ENCODE measurements around the gene MRGPRX3. TPM values are rescaled to one million over a fixed set of nuclear protein-coding genes. Genes with fewer than 3 reads are reported as not detected.

The MRGPRX3 gene
- total RNA-seq, 1 donor from 2014 or later = not detected

DNA sequence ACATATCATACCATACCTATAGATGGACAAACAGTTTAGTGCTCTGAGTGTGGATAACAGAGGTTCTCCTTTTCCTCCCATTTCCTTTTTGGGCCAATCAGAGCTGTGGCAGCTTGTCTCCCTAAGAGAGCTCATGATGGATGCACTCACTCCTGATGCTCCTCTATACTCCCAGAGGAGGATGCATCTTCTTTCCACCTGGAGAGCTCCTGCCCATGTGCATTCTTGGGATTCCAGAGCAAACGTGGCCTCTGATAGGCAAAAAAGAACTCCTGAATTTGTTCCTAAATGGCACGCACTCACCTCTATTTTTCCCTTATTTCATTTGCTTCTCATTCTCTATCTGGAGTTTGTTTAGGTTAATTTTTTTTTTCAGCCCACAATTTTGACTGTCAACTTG, 2.9 kb downstream of the MRGPRX3 start:
- Histone ChIP-seq H2AFZ (ENCODE audit: low read depth, low read length) (no peak overlapping the region), H3K79me2 (ENCODE audit: insufficient read depth, low read length) (no peaks in the 10 kb centered on the region), H3K27me3 (ENCODE audit: insufficient read depth, low read length) (no peaks in the 10 kb centered on the region), H3K27ac (ENCODE audit: low read depth, low read length) (no peak overlapping the region), H4K20me1 (ENCODE audit: insufficient read depth, low read length) (no peaks in the 10 kb centered on the region), H3K36me3 (ENCODE audit: insufficient read depth, low read length) (no peaks in the 10 kb centered on the region), H3K9ac (ENCODE audit: low read length) (no peak overlapping the region), H3K4me3 (ENCODE audit: insufficient read depth, low read depth, low read length) (no peak overlapping the region), H3K9me3 (ENCODE audit: insufficient read depth, low read depth, low read length) (no peaks in the 10 kb centered on the region), H3K4me1 (ENCODE audit: insufficient read depth, low read length) (no peaks in the 10 kb centered on the region), H3K4me2 (ENCODE audit: low read length) (no peak overlapping the region)
- no peak for DNase-seq (ENCODE audit: low read depth)
- TF ChIP-seq, protein P1, sequence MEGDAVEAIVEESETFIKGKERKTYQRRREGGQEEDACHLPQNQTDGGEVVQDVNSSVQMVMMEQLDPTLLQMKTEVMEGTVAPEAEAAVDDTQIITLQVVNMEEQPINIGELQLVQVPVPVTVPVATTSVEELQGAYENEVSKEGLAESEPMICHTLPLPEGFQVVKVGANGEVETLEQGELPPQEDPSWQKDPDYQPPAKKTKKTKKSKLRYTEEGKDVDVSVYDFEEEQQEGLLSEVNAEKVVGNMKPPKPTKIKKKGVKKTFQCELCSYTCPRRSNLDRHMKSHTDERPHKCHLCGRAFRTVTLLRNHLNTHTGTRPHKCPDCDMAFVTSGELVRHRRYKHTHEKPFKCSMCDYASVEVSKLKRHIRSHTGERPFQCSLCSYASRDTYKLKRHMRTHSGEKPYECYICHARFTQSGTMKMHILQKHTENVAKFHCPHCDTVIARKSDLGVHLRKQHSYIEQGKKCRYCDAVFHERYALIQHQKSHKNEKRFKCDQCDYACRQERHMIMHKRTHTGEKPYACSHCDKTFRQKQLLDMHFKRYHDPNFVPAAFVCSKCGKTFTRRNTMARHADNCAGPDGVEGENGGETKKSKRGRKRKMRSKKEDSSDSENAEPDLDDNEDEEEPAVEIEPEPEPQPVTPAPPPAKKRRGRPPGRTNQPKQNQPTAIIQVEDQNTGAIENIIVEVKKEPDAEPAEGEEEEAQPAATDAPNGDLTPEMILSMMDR (IDR thresholded peaks at IDR 0.05; ENCODE audit: insufficient read depth, low read depth, low read length) = no peak
- no peak for TF ChIP-seq EZH2 (IDR thresholded peaks at IDR 0.05; ENCODE audit: insufficient read depth, low read length)
- H3K36me3 Mint-ChIP-seq (ENCODE audit: low read depth, unreplicated experiment) = no peaks in the 10 kb centered on the region
- no peaks in the 10 kb centered on the region for H3K4me1 Mint-ChIP-seq (ENCODE audit: low read depth, unreplicated experiment)
- no peak overlapping the region for H3K4me3 Mint-ChIP-seq (ENCODE audit: unreplicated experiment)
- no peak overlapping the region for H3K27ac Mint-ChIP-seq (ENCODE audit: unreplicated experiment)
- H3K27me3 Mint-ChIP-seq (ENCODE audit: low read depth, unreplicated experiment) = peaks cover 27% of the 10 kb centered on the region
- no peak for FAIRE-seq
- H3K9me3 Mint-ChIP-seq (ENCODE audit: unreplicated experiment) = peaks cover 3% of the 10 kb centered on the region

DNA sequence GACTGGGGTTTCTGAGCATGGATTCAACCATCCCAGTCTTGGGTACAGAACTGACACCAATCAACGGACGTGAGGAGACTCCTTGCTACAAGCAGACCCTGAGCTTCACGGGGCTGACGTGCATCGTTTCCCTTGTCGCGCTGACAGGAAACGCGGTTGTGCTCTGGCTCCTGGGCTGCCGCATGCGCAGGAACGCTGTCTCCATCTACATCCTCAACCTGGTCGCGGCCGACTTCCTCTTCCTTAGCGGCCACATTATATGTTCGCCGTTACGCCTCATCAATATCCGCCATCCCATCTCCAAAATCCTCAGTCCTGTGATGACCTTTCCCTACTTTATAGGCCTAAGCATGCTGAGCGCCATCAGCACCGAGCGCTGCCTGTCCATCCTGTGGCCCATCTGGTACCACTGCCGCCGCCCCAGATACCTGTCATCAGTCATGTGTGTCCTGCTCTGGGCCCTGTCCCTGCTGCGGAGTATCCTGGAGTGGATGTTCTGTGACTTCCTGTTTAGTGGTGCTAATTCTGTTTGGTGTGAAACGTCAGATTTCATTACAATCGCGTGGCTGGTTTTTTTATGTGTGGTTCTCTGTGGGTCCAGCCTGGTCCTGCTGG, 4.9 kb downstream of the MRGPRX3 start:
- Histone ChIP-seq H2AFZ (ENCODE audit: low read depth, low read length) (no peak overlapping the region), H3K9ac (ENCODE audit: low read length) (no peak overlapping the region), H3K79me2 (ENCODE audit: insufficient read depth, low read length) (no peaks in the 10 kb centered on the region), H3K4me1 (ENCODE audit: insufficient read depth, low read length) (no peaks in the 10 kb centered on the region), H3K27ac (ENCODE audit: low read depth, low read length) (no peak overlapping the region), H4K20me1 (ENCODE audit: insufficient read depth, low read length) (no peaks in the 10 kb centered on the region), H3K36me3 (ENCODE audit: insufficient read depth, low read length) (no peaks in the 10 kb centered on the region), H3K4me3 (ENCODE audit: insufficient read depth, low read depth, low read length) (no peak overlapping the region), H3K27me3 (ENCODE audit: insufficient read depth, low read length) (no peaks in the 10 kb centered on the region), H3K4me2 (ENCODE audit: low read length) (no peak overlapping the region), H3K9me3 (ENCODE audit: insufficient read depth, low read depth, low read length) (no peaks in the 10 kb centered on the region)
- Mint-ChIP-seq H3K27ac (ENCODE audit: unreplicated experiment) (peak overlapping the region; percentile 3), H3K9me3 (ENCODE audit: unreplicated experiment) (peaks cover 3% of the 10 kb centered on the region), H3K36me3 (ENCODE audit: low read depth, unreplicated experiment) (no peaks in the 10 kb centered on the region), H3K4me1 (ENCODE audit: low read depth, unreplicated experiment) (no peaks in the 10 kb centered on the region), H3K4me3 (ENCODE audit: unreplicated experiment) (no peak overlapping the region), H3K27me3 (ENCODE audit: low read depth, unreplicated experiment) (peaks cover 27% of the 10 kb centered on the region)
- FAIRE-seq (no peak), DNase-seq (ENCODE audit: low read depth) (no peak)
- TF ChIP-seq EZH2 (IDR thresholded peaks at IDR 0.05; ENCODE audit: insufficient read depth, low read length) = no peak
- TF ChIP-seq, protein P1 (IDR thresholded peaks at IDR 0.05; ENCODE audit: insufficient read depth, low read depth, low read length) = no peak

GRCh38 chr11:18140145-18140544, 7.8 kb downstream of the MRGPRX3 start:
- Histone ChIP-seq H3K79me2 (ENCODE audit: insufficient read depth, low read length) (no peaks in the 10 kb centered on the region), H3K4me1 (ENCODE audit: insufficient read depth, low read length) (no peaks in the 10 kb centered on the region), H2AFZ (ENCODE audit: low read depth, low read length) (no peak overlapping the region), H3K9ac (ENCODE audit: low read length) (no peak overlapping the region), H3K9me3 (ENCODE audit: insufficient read depth, low read depth, low read length) (no peaks in the 10 kb centered on the region), H3K4me3 (ENCODE audit: insufficient read depth, low read depth, low read length) (no peak overlapping the region), H3K36me3 (ENCODE audit: insufficient read depth, low read length) (no peaks in the 10 kb centered on the region), H3K27ac (ENCODE audit: low read depth, low read length) (no peak overlapping the region), H4K20me1 (ENCODE audit: insufficient read depth, low read length) (no peaks in the 10 kb centered on the region), H3K4me2 (ENCODE audit: low read length) (no peak overlapping the region), H3K27me3 (ENCODE audit: insufficient read depth, low read length) (no peaks in the 10 kb centered on the region)
- Mint-ChIP-seq H3K4me1 (ENCODE audit: low read depth, unreplicated experiment) (peaks cover 4% of the 10 kb centered on the region), H3K4me3 (ENCODE audit: unreplicated experiment) (no peak overlapping the region), H3K36me3 (ENCODE audit: low read depth, unreplicated experiment) (no peaks in the 10 kb centered on the region), H3K9me3 (ENCODE audit: unreplicated experiment) (peaks cover 6% of the 10 kb centered on the region), H3K27me3 (ENCODE audit: low read depth, unreplicated experiment) (peaks cover 9% of the 10 kb centered on the region), H3K27ac (ENCODE audit: unreplicated experiment) (no peak overlapping the region)
- no peak for TF ChIP-seq EZH2 (IDR thresholded peaks at IDR 0.05; ENCODE audit: insufficient read depth, low read length)
- TF ChIP-seq, protein P1 (IDR thresholded peaks at IDR 0.05; ENCODE audit: insufficient read depth, low read depth, low read length) = no peak
- no peak for DNase-seq (ENCODE audit: low read depth)
- no peak for FAIRE-seq

All from astrocyte (in vitro differentiated cells and primary cell).